ENCODE data around the gene CISD3. TPM values are rescaled to one million over a fixed set of nuclear protein-coding genes. Genes with fewer than 3 reads are reported as not detected.
A peak's percentile ranks its signal among the peaks of the same experiment; 100 is the strongest.

CISD3 gene
- total and polyA plus RNA-seq, 2 of the 4 experiments (the other 2 are of a cell fraction) = 1.3 to 14.1 TPM

DNA sequence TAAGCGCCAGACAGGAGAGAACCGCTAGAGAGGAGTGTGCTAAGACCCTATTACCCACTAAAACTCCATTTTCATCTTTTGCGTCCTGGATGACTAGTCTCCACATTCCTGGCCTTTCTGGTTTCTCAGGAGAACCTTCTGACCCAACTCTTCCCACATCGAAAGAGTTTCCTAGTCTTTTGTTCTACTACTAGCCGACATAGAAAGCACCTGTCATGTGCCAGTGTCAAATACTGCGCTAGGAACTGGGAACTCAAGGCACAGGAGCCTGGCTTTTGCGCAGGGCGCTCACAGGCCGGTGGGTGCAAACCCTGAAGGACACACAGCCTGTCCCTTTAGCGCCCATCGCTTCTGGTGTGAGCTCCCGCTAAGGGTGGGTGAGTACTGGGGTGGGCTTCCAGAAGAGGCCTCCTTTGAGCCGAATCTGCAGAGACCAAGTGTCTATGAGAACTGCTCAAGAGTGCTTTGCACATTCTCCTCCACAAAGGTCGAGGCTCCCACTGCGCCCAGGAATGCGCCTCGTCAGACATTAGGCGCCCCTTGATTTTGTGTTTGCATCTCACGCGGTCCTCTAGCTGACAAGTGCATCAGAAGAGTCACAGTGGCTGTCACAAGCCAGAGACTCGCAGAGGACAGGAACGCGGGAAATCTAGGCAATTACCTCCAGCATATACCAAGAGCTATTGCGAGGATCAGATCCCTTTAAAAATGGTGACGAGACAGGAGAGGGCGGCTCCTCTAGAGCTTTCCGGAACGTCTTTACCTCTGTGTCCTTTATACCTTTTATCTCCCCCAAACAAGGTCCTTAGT lies 20.4 kb downstream of the CISD3 start:
- H2BK120ac ChIP-seq (ENCODE audit: low read depth, low read length) = no peak overlapping the region
- H3K56ac ChIP-seq (ENCODE audit: extremely low read depth, insufficient read depth, low read length) = no peak overlapping the region
- intact Hi-C loops (cut with micrococcal nuclease) (loop anchor here (5.0 kb wide), 1 partner anchor 122 kb away; the partner anchor contains the start of gene LASP1), dilution Hi-C loops (cut with HindIII; ENCODE audit: low sequenced_read_pairs, unreplicated experiment) (no loop called here), in situ Hi-C loops (cut with MboI; ENCODE audit: low sequenced_read_pairs) (no loop called here)
- no peak overlapping the region for H3K14ac ChIP-seq (replicated peaks; ENCODE audit: low read depth, low read length)
- peaks cover 4 to 48% of the 10 kb centered on the region in 2 experiments; a peak in 3 of 4 replicates for H3K79me1 ChIP-seq (ENCODE audit: low read depth in 1 of 2, low read length in 2 of 2)
- peak overlapping the region; percentile 70 to 84; a peak in 2 of 4 replicates for H4K8ac ChIP-seq (ENCODE audit: low read depth in 2 of 2, low read length in 2 of 2)
- peaks cover 11% of the 10 kb centered on the region for H3K9me1 ChIP-seq (ENCODE audit: insufficient read depth, low read length)
- peak overlapping the region; percentile 90 for H2AFZ ChIP-seq (replicated peaks; ENCODE audit: low read length, poor library complexity)
- ATAC-seq (ENCODE audit: low read depth) (no peak), DNase-seq (peak; percentile 22)
- H3K23ac ChIP-seq (ENCODE audit: low read depth, low read length) = no peak overlapping the region; the same call in 1 of the 2 replicates
- H3K36me3 ChIP-seq (ENCODE audit: control insufficient read depth, insufficient read depth, low read length) = peaks cover 2% of the 10 kb centered on the region
- no peak overlapping the region for H2BK5ac ChIP-seq (ENCODE audit: low read depth, low read length, poor library complexity, severe bottlenecking)
- peak overlapping the region; percentile 99 for H2AK9ac ChIP-seq (replicated peaks; ENCODE audit: low read depth, low read length, poor library complexity)
- peak overlapping the region; percentile 62 for H2AK5ac ChIP-seq (ENCODE audit: low read depth, low read length)
- H3K27ac ChIP-seq (ENCODE audit: insufficient read depth, low read length) = no peak overlapping the region; the same call in 1 of the 2 replicates
- ChIA-PET POLR2A (ENCODE audit: unreplicated experiment) (no interaction called here), CTCF (no interaction called here)
- TF ChIP-seq, protein P1, sequence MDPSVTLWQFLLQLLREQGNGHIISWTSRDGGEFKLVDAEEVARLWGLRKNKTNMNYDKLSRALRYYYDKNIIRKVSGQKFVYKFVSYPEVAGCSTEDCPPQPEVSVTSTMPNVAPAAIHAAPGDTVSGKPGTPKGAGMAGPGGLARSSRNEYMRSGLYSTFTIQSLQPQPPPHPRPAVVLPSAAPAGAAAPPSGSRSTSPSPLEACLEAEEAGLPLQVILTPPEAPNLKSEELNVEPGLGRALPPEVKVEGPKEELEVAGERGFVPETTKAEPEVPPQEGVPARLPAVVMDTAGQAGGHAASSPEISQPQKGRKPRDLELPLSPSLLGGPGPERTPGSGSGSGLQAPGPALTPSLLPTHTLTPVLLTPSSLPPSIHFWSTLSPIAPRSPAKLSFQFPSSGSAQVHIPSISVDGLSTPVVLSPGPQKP (IDR thresholded peaks at IDR 0.05; ENCODE audit: borderline replicate concordance, low read depth, low read length) = no peak
- TF ChIP-seq, protein P2, sequence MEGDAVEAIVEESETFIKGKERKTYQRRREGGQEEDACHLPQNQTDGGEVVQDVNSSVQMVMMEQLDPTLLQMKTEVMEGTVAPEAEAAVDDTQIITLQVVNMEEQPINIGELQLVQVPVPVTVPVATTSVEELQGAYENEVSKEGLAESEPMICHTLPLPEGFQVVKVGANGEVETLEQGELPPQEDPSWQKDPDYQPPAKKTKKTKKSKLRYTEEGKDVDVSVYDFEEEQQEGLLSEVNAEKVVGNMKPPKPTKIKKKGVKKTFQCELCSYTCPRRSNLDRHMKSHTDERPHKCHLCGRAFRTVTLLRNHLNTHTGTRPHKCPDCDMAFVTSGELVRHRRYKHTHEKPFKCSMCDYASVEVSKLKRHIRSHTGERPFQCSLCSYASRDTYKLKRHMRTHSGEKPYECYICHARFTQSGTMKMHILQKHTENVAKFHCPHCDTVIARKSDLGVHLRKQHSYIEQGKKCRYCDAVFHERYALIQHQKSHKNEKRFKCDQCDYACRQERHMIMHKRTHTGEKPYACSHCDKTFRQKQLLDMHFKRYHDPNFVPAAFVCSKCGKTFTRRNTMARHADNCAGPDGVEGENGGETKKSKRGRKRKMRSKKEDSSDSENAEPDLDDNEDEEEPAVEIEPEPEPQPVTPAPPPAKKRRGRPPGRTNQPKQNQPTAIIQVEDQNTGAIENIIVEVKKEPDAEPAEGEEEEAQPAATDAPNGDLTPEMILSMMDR (conservative IDR thresholded peaks at IDR 0.05; ENCODE audit: low read depth, low read length) = no peak
- TF ChIP-seq FOS (IDR thresholded peaks at IDR 0.05; ENCODE audit: low read depth, low read length) = no peak
- H2BK20ac ChIP-seq (ENCODE audit: low read depth, low read length) = no peak overlapping the region
- H3K4me2 ChIP-seq (ENCODE audit: low read depth, low read length) = peak overlapping the region; percentile 81
- BruUV-seq (replicated peaks) = no TSS peak
- no peaks in the 10 kb centered on the region for H3K9me3 ChIP-seq (ENCODE audit: control insufficient read depth, insufficient read depth, low read length)
- WGBS, 2 experiments (ENCODE audit: extremely low coverage in 2 of 2, insufficient read length in 1 of 2) = 20% methylated on average over 5 of the region's 28 CpGs; no CpG with 5 or more reads in 1 of the 2 experiments
- no peak overlapping the region for H3K18ac ChIP-seq (ENCODE audit: low read depth, low read length)
- H4K91ac ChIP-seq (ENCODE audit: insufficient read depth, low read depth, low read length) = no peak overlapping the region
- peak overlapping the region; percentile 40; the same call in 1 of the 2 replicates for H3K4me3 ChIP-seq (ENCODE audit: insufficient read depth, low read depth, low read length)
- peak overlapping the region; percentile 44; the same call in 1 of the 2 replicates for H3K4ac ChIP-seq (ENCODE audit: low read depth, low read length)
- peaks cover 12% of the 10 kb centered on the region for H3K4me1 ChIP-seq (ENCODE audit: control insufficient read depth, insufficient read depth, low read length)
- H4K5ac ChIP-seq (ENCODE audit: low read depth, low read length) = no peak overlapping the region; the same call in 1 of the 2 replicates
- no peaks in the 10 kb centered on the region for H3K27me3 ChIP-seq (ENCODE audit: control insufficient read depth, insufficient read depth, low read length)
- no peak overlapping the region for H3K9ac ChIP-seq (ENCODE audit: low read depth, low read length)
- H4K20me1 ChIP-seq (ENCODE audit: insufficient read depth, low read length) = peaks cover 25% of the 10 kb centered on the region
- H2BK15ac ChIP-seq (ENCODE audit: low read depth, low read length) = no peak overlapping the region
